NCI-H526 treated with DMSO at 0.1 percent for 48 hours (cell line): ENCODE results near the gene SGSM2.

Source experiments
- DNase-seq: peaks from one replicate; lab custom pipeline; 2025; lab: John Stamatoyannopoulos, UW

SGSM2 gene

GRCh38 chr17:2369551-2370210 is 32.4 kb downstream of the SGSM2 start:
- DNase-seq = no peak

GRCh38 chr17:2370211-2370589 is 32.9 kb downstream of the SGSM2 start:
- no peak for DNase-seq

GRCh38 chr17:2371183-2372130 is 34.2 kb downstream of the SGSM2 start:
- no peak for DNase-seq

DNA sequence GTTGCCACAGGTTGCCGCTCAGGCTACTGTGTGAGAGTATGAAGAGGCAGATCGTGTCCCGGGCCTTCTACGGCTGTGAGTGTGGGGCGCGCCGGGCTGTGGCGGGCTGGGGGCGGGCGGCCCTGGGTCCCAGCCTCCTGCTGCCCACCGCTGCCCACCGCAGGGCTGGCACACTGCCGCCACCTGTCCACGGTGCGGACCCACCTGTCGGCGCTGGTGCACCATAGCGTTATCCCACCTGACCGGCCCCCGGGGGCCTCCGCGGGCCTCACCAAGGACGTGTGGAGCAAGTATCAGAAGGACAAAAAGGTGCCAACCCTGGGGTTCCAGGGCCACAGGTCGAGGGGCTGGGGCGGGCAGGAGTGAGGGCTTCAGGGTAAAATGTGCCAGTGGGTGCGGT is 34.9 kb downstream of the SGSM2 start:
- no peak for DNase-seq

- DNase-seq = no peak
Observed at GRCh38 chr17:2372681-2373080, 35.4 kb downstream of the SGSM2 start.

DNA sequence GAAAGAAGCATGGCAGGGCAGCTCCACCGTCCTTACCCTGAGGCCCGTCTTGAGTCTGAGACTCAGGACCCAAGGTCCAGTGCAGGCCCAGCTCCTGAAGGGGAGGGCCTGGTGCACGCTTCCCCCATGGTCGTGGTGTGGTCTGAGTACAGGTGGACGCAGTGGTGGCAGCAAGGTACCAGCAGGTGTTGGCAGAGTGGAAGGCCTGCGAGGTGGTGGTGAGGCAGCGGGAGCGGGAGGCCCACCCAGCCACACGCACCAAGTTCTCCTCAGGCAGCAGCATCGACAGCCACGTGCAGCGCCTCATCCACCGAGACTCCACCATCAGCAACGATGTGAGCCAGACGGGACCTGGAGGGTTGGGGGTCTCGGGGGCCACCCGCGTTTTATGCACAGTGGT is 35.9 kb downstream of the SGSM2 start:
- no peak for DNase-seq

GRCh38 chr17:2374549-2375285 is 37.4 kb downstream of the SGSM2 start:
- DNase-seq = no peak

DNA sequence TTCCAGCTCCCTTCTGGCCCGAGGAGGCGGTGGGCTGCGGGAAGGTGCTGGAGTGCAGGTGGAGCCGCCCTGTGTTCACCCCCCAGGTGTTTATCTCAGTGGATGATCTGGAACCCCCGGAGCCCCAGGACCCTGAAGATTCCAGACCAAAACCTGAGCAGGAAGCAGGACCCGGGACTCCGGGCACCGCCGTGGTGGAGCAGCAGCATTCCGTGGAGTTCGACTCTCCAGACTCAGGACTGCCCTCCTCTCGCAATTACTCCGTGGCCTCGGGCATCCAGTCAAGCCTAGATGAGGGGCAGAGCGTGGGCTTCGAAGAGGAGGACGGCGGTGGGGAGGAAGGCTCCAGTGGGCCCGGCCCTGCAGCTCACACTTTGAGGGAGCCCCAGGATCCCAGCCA is 38.1 kb downstream of the SGSM2 start:
- DNase-seq = no peak

GRCh38 chr17:2376107-2376506 is 38.8 kb downstream of the SGSM2 start:
- DNase-seq = no peak

- no peak for DNase-seq
Observed at GRCh38 chr17:2377659-2378058, 40.4 kb downstream of the SGSM2 start.

DNA sequence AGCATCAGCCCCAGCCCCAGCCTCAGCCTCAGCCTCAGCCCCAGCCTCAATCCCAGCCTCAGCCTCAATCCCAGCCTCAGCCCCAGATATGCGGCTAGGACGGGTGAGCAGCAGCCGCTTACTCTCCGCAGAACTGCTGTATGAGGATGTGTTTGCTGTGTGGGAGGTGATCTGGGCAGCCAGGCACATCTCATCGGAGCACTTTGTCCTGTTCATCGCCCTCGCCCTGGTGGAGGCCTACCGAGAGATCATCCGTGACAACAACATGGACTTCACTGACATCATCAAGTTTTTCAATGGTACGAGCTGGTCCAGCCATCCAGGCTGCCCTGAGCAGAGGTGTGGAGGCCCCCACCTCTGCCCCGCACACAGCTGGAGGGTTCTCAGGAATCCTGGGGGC is 41.6 kb downstream of the SGSM2 start:
- DNase-seq = no peak

DNA sequence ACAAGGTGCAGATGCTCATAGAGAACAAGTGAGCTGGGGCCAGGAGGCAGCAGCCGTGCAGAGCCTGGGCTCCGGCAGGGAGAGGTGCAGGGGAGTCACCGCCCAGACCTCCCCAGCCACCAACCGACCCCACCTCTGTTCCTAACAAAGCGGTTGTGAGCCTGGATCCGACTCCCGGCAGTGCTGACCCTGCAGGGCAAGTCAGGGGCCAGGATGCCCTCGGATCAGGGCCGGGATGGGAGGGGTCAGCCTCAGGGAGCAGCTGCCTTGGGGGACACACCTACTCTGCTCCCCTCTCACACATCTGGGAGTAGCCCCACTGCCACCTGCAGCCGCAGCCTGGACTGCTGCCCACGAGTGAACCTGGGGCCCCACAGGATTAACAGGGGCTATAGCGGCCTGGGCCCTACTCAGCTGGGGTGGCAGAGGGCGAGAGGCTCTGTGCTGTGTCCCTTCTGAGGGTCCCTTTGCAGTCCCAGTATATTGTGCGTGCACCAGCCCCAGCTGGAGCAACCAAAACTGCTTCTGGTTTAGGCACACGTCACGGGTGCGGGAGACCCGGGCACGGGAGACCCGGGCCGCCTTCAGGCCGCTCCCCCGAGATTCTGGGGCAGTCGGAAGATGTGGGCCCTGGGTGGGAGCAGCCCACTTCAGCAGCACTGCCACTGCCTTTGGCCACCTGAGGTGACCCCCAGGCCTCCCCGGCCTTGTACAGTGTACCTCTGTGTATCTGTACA is 42.4 kb downstream of the SGSM2 start:
- DNase-seq = no peak

- no peak for DNase-seq
Observed at GRCh38 chr17:2380226-2380922, 43.1 kb downstream of the SGSM2 start.

- no peak for DNase-seq
Observed at GRCh38 chr17:2380950-2381649, 43.8 kb downstream of the SGSM2 start.

DNA sequence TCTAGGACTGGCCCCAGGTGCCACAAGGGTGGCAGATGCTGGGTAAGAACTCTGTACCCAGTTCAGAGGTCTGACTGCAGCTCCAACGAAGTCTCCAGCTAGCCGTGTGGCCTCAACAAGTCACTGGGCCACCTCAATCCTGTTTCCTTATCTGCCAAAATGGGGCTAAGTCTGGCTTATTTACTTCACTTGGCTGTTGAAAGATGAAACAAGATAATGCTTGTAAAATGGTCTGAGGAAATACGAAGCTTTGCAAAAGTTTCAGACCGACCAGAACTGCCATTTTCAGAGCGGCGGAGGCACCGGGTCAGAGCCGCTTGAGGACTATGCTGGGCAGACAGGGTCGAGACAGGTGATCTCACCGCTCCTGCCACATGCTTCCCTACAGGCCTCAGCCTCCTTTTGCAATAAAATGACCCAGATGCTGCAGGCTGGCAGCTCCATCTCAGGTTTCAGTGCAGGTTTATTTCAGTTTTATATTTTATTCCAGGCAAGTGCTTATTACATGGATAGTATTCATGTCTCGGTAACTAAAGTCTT is 46.4 kb downstream of the SGSM2 start:
- DNase-seq = no peak

DNA sequence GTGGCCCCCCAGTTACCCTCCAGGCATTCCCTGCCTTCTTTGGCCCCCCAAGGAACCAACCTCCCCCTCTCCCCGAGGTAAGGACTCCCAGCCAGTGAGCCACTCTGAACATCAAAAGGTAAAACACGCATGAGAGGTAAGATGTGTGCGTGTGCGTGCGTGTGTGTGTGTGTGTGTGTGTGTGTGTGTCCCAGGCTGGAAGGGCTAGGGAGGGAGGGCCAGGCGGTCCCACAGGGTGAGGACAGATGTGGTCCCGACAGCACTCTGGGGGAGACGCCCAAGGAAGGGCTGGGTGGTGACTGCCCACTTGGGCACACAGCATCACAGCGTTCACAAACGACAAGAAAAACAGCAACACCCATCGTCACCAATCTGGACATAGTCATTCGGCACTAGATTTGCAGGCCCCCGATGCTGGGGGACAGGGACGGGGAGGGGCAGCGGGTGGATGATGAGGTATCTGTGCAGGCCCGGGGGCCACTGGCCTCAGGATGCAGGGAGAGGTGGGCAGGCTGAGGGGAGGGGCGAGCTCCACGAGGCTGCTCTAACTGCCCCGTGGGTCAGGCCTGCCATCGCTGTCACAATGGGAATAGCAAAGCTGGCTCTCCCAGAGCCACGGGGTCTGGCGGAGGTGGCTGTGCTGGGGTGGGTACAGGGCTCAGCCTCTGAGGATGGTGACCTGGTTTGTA is 47.3 kb downstream of the SGSM2 start:
- no peak for DNase-seq

- DNase-seq = no peak
Observed at GRCh38 chr17:2385240-2386210, 48.2 kb downstream of the SGSM2 start.

GRCh38 chr17:2386400-2387085 is 49.2 kb downstream of the SGSM2 start:
- no peak for DNase-seq
